HL-60 (cell line): Measurements from ENCODE around the gene CD22.

Source experiments
- DNase-seq, 2 experiments: peaks; one replicate each; pipeline ENCODE4 v3.0.0-alpha.2; 2010 to 2020; ENCODE audit warnings: low read depth in 1 of 2, low spot score in 1 of 2
- H3K27ac ChIP-seq: fragments of 250-450 bp; sonication (Bioruptor Pico); replicated peaks from 2 replicates; pipeline ENCODE4 v1.5.1; 2020; ENCODE audit warnings: mild to moderate bottlenecking, moderate library complexity
- H3K27me3 ChIP-seq: fragments of 250-450 bp; sonication (Bioruptor Pico); 2 replicates; pipeline ENCODE4 v1.5.1; 2021; ENCODE audit warnings: mild to moderate bottlenecking, moderate library complexity; ENCODE audit not compliant: insufficient read depth, poor library complexity, severe bottlenecking
- H3K4me3 ChIP-seq: replicated peaks from 2 replicates; pipeline ENCODE4 v1.5.1; 2011; ENCODE audit warnings: mild to moderate bottlenecking, control low read depth, low read length; ENCODE audit not compliant: insufficient read depth
- GABPA ChIP-seq: IDR thresholded peaks from 2 replicates; pipeline ENCODE4 v1.6.1; 2012; ENCODE audit warnings: low read depth
- POLR2AphosphoS5 ChIP-seq: IDR thresholded peaks from 2 replicates; pipeline ENCODE4 v1.6.1; 2012; ENCODE audit warnings: low read depth
- SPI1 ChIP-seq: IDR thresholded peaks from 2 replicates; pipeline ENCODE4 v1.6.1; 2012; ENCODE audit warnings: low read depth, mild to moderate bottlenecking, borderline replicate concordance
- TF ChIP-seq, protein P1 (sequence below): IDR thresholded peaks from one replicate; pipeline ENCODE4 v1.5.1; 2011; ENCODE audit warnings: low read length, control low read depth, inconsistent platforms; ENCODE audit not compliant: insufficient read depth
- TF ChIP-seq, protein P2 (sequence below): IDR thresholded peaks from 2 replicates; pipeline ENCODE4 v1.6.1; 2012; ENCODE audit warnings: low read depth; ENCODE audit not compliant: insufficient replicate concordance

The CD22 gene

DNA sequence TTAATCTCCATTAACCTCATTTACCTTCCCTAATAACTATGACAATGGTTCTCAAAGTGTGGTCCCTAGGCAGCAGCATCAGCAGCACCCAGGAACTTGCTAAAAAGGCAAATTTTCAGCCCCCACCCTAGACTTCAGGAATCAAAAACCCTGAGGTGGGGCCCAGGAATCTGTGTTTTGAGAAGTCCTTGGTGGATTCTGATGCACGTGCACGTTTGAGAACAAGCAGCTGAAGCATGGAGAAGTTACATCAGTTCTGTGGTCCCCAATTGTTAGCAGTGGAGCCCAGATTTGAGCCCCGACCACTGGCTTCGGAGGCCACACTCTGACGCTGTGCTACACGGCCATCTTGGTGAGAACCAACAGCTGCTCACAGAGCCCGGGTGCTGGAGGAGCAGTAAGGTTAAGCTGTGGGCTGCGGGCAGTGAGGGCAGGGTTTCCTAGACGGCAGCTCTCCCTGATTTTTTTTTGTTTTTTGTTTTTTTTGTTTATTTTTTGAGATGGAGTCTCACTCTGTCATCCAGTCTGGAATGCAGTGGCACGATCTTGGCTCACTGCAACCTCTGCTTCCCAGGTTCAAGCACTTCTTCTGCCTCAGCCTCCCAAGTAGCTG, 14.0 kb upstream of the CD22 start:
- TF ChIP-seq POLR2AphosphoS5 (no peak), GABPA (no peak), SPI1 (no peak)
- TF ChIP-seq, protein P1, sequence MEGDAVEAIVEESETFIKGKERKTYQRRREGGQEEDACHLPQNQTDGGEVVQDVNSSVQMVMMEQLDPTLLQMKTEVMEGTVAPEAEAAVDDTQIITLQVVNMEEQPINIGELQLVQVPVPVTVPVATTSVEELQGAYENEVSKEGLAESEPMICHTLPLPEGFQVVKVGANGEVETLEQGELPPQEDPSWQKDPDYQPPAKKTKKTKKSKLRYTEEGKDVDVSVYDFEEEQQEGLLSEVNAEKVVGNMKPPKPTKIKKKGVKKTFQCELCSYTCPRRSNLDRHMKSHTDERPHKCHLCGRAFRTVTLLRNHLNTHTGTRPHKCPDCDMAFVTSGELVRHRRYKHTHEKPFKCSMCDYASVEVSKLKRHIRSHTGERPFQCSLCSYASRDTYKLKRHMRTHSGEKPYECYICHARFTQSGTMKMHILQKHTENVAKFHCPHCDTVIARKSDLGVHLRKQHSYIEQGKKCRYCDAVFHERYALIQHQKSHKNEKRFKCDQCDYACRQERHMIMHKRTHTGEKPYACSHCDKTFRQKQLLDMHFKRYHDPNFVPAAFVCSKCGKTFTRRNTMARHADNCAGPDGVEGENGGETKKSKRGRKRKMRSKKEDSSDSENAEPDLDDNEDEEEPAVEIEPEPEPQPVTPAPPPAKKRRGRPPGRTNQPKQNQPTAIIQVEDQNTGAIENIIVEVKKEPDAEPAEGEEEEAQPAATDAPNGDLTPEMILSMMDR = no peak
- TF ChIP-seq, protein P2, sequence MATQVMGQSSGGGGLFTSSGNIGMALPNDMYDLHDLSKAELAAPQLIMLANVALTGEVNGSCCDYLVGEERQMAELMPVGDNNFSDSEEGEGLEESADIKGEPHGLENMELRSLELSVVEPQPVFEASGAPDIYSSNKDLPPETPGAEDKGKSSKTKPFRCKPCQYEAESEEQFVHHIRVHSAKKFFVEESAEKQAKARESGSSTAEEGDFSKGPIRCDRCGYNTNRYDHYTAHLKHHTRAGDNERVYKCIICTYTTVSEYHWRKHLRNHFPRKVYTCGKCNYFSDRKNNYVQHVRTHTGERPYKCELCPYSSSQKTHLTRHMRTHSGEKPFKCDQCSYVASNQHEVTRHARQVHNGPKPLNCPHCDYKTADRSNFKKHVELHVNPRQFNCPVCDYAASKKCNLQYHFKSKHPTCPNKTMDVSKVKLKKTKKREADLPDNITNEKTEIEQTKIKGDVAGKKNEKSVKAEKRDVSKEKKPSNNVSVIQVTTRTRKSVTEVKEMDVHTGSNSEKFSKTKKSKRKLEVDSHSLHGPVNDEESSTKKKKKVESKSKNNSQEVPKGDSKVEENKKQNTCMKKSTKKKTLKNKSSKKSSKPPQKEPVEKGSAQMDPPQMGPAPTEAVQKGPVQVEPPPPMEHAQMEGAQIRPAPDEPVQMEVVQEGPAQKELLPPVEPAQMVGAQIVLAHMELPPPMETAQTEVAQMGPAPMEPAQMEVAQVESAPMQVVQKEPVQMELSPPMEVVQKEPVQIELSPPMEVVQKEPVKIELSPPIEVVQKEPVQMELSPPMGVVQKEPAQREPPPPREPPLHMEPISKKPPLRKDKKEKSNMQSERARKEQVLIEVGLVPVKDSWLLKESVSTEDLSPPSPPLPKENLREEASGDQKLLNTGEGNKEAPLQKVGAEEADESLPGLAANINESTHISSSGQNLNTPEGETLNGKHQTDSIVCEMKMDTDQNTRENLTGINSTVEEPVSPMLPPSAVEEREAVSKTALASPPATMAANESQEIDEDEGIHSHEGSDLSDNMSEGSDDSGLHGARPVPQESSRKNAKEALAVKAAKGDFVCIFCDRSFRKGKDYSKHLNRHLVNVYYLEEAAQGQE = no peak
- no peak overlapping the region for H3K27ac ChIP-seq
- no peak for DNase-seq

DNA sequence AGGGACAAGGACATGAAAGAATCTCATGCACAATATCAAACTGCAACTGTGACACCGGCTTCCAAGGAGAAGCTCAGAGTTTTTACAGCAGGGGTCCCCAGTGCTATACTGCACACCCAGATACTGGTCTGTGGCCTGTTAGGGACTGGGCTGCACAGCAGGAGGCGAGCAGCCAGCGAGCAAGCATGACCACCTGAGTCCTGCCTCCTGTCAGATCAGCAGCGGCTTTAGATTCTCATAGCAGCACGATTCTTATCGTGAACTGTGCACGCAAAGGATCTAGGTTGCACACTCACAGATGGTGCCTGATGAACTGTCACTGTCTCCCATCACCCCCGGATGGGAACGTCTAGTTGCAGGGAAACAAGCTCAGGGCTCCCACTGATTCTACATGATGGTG, 13.1 kb upstream of the CD22 start:
- TF ChIP-seq GABPA (no peak), SPI1 (no peak), POLR2AphosphoS5 (no peak)
- TF ChIP-seq, protein P1 = no peak
- TF ChIP-seq, protein P2 = no peak
- no peak overlapping the region for H3K4me3 ChIP-seq
- H3K27me3 ChIP-seq = no peaks in the 10 kb centered on the region
- H3K27ac ChIP-seq = no peak overlapping the region
- DNase-seq = no peak

More for the DNA sequence above, 14.0 kb upstream of the CD22 start:
- Histone ChIP-seq H3K4me3 (no peak overlapping the region), H3K27me3 (no peaks in the 10 kb centered on the region)

DNA sequence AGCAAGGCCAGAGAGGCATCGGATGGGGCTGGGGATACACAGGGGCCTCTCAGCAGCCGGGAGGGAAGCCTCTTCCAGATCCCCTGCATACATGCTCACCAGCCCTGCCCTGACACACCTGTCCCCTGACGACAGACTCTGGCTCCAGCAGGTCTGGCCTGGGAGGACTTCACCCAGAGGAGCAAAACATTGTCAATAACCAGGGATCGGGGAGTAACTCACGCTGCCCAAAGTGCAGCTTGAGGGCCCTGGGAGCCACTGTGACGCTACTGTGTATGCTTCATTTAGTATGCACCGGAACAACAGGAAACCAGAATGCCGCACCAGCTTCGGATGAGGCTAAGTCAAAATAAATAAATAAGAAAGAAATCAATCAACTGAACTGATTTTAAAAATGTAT, 12.4 kb upstream of the CD22 start:
- no peak overlapping the region for H3K4me3 ChIP-seq
- TF ChIP-seq SPI1 (no peak), GABPA (no peak), POLR2AphosphoS5 (no peak)
- TF ChIP-seq, protein P1 = no peak
- TF ChIP-seq, protein P2 = no peak
- DNase-seq = no peak
- H3K27ac ChIP-seq = no peak overlapping the region
- no peaks in the 10 kb centered on the region for H3K27me3 ChIP-seq
